IMR-90 (cell line): Measurements from ENCODE around the gene UMODL1. TPM values are rescaled to one million over a fixed set of nuclear protein-coding genes. Genes with fewer than 3 reads are reported as not detected.
A peak's percentile ranks its signal among the peaks of the same experiment; 100 is the strongest.

Experiments
- ATAC-seq: fragments of 200-7000 bp; cut with Tn5 transposase; 2 replicates; pipeline ENCODE4 v1.9.1; 2020; ENCODE audit warnings: low read depth, mild to moderate bottlenecking, moderate library complexity
- BruUV-seq: library from RNA; stranded (reverse); fragments of 400-500 nt; replicated peaks from 2 replicates; lab custom pipeline; 2021; lab: Mats Ljungman, UMichigan
- CTCF ChIA-PET: fragments of 300-600 bp; formaldehyde crosslinking; extraction: SDS; loops from one replicate; lab custom pipeline; 2021; ENCODE audit warnings: antibody characterized with exemption; lab: Yijun Ruan, JAX
- POLR2A ChIA-PET: fragments of 300-600 bp; sonication (Branson Sonifier 250); formaldehyde crosslinking; loops from one replicate; lab custom pipeline; 2022; ENCODE audit warnings: antibody characterized with exemption; ENCODE audit not compliant: unreplicated experiment; lab: Charles Lee
- DNase-seq: peaks from one replicate; pipeline ENCODE4 v3.0.0; 2013
- H2AFZ ChIP-seq: replicated peaks from 2 replicates; pipeline ENCODE3; 2013; ENCODE audit warnings: low read length, mild to moderate bottlenecking; ENCODE audit not compliant: poor library complexity
- H2AK5ac ChIP-seq: 2 replicates; pipeline ENCODE4 v1.6.1; 2013; ENCODE audit warnings: low read depth, low read length, inconsistent platforms
- H2AK9ac ChIP-seq: replicated peaks from 2 replicates; pipeline ENCODE3; 2013; ENCODE audit warnings: mild to moderate bottlenecking, low read depth, low read length, moderate library complexity; ENCODE audit not compliant: poor library complexity
- H2BK120ac ChIP-seq: 2 replicates; pipeline ENCODE4 v1.6.1; 2013; ENCODE audit warnings: low read depth, low read length, inconsistent platforms
- H2BK15ac ChIP-seq: 3 replicates; pipeline ENCODE4 v1.6.1; 2013; ENCODE audit warnings: low read depth, low read length, inconsistent platforms
- H2BK20ac ChIP-seq: 2 replicates; pipeline ENCODE4 v1.6.1; 2013; ENCODE audit warnings: low read depth, mild to moderate bottlenecking, inconsistent platforms, low read length, moderate library complexity
- H2BK5ac ChIP-seq: 2 replicates; pipeline ENCODE4 v1.6.1; 2013; ENCODE audit warnings: mild to moderate bottlenecking, low read depth, low read length, inconsistent platforms; ENCODE audit not compliant: poor library complexity, severe bottlenecking
- H3K14ac ChIP-seq: replicated peaks from 2 replicates; pipeline ENCODE4 v1.6.1; 2013; ENCODE audit warnings: low read depth, low read length, inconsistent platforms
- H3K18ac ChIP-seq: 2 replicates; pipeline ENCODE4 v1.6.1; 2013; ENCODE audit warnings: low read depth, low read length, control low read depth
- H3K23ac ChIP-seq: 2 replicates; pipeline ENCODE4 v1.6.1; 2013; ENCODE audit warnings: low read depth, low read length, inconsistent platforms
- H3K27ac ChIP-seq: 2 replicates; pipeline ENCODE4 v1.5.1; 2013; ENCODE audit warnings: mild to moderate bottlenecking, control low read depth, low read length; ENCODE audit not compliant: insufficient read depth
- H3K27me3 ChIP-seq: 2 replicates; pipeline ENCODE4 v1.6.1; 2013; ENCODE audit warnings: low read length; ENCODE audit not compliant: control insufficient read depth, insufficient read depth
- H3K36me3 ChIP-seq: 2 replicates; pipeline ENCODE4 v1.6.1; 2013; ENCODE audit warnings: low read length, mixed read lengths; ENCODE audit not compliant: control insufficient read depth, insufficient read depth
- H3K4ac ChIP-seq: 2 replicates; pipeline ENCODE4 v1.6.1; 2013; ENCODE audit warnings: low read depth, low read length, inconsistent platforms
- H3K4me1 ChIP-seq: 2 replicates; pipeline ENCODE4 v1.6.1; 2013; ENCODE audit warnings: low read length, mixed read lengths; ENCODE audit not compliant: control insufficient read depth, insufficient read depth
- H3K4me2 ChIP-seq: 2 replicates; pipeline ENCODE4 v1.6.1; 2013; ENCODE audit warnings: low read depth, mild to moderate bottlenecking, control low read depth, low read length, moderate library complexity
- H3K4me3 ChIP-seq: 2 replicates; pipeline ENCODE4 v1.5.1; 2013; ENCODE audit warnings: low read depth, mild to moderate bottlenecking, control low read depth, low read length, moderate library complexity; ENCODE audit not compliant: insufficient read depth
- H3K56ac ChIP-seq: 2 replicates; pipeline ENCODE4 v1.6.1; 2013; ENCODE audit warnings: low read length, inconsistent platforms; ENCODE audit not compliant: insufficient read depth; ENCODE audit errors: extremely low read depth
- H3K79me1 ChIP-seq, 2 experiments: 2 replicates each; pipeline ENCODE4 v1.6.1; 2013; ENCODE audit warnings: low read length in 2 of 2, inconsistent platforms in 1 of 2, low read depth in 1 of 2
- H3K9ac ChIP-seq: 2 replicates; pipeline ENCODE4 v1.6.1; 2013; ENCODE audit warnings: low read depth, low read length, control low read depth
- H3K9me1 ChIP-seq: 2 replicates; pipeline ENCODE4 v1.6.1; 2013; ENCODE audit warnings: low read length, inconsistent platforms; ENCODE audit not compliant: insufficient read depth
- H3K9me3 ChIP-seq: 2 replicates; pipeline ENCODE4 v1.6.1; 2013; ENCODE audit warnings: low read length; ENCODE audit not compliant: control insufficient read depth, insufficient read depth
- H4K20me1 ChIP-seq: 2 replicates; pipeline ENCODE4 v1.6.1; 2013; ENCODE audit warnings: low read length, inconsistent platforms; ENCODE audit not compliant: insufficient read depth
- H4K5ac ChIP-seq: 2 replicates; pipeline ENCODE4 v1.6.1; 2013; ENCODE audit warnings: mild to moderate bottlenecking, low read depth, low read length, control low read depth
- H4K8ac ChIP-seq, 2 experiments: 2 replicates each; pipeline ENCODE4 v1.6.1; 2013; ENCODE audit warnings: low read depth in 2 of 2, low read length in 2 of 2, control low read depth in 1 of 2, inconsistent platforms in 1 of 2
- H4K91ac ChIP-seq: 2 replicates; pipeline ENCODE4 v1.6.1; 2013; ENCODE audit warnings: low read depth, low read length, inconsistent platforms; ENCODE audit not compliant: insufficient read depth
- CEBPB ChIP-seq: IDR thresholded peaks from 2 replicates; pipeline ENCODE4 v1.6.1; 2012; ENCODE audit warnings: low read depth, low read length, improper control_type of control experiment
- CHD1 ChIP-seq: IDR thresholded peaks from 2 replicates; pipeline ENCODE4 v1.6.1; 2012; ENCODE audit warnings: low read depth, low read length, improper control_type of control experiment
- FOS ChIP-seq: fragments of 150-350 bp; IDR thresholded peaks from 2 replicates; pipeline ENCODE4 v1.6.1; 2016; ENCODE audit warnings: low read depth, low read length
- MAFK ChIP-seq: IDR thresholded peaks from 2 replicates; pipeline ENCODE4 v1.6.1; 2012; ENCODE audit warnings: low read depth, low read length, improper control_type of control experiment
- MAZ ChIP-seq: IDR thresholded peaks from 2 replicates; pipeline ENCODE4 v1.6.1; 2012; ENCODE audit warnings: low read depth, mild to moderate bottlenecking, low read length, improper control_type of control experiment, moderate library complexity, borderline replicate concordance
- MXI1 ChIP-seq: IDR thresholded peaks from 2 replicates; pipeline ENCODE4 v1.6.1; 2012; ENCODE audit warnings: low read depth, mild to moderate bottlenecking, low read length, moderate library complexity, borderline replicate concordance
- RAD21 ChIP-seq: IDR thresholded peaks from 2 replicates; pipeline ENCODE4 v1.6.1; 2012; ENCODE audit warnings: low read length, improper control_type of control experiment
- RCOR1 ChIP-seq: IDR thresholded peaks from 2 replicates; pipeline ENCODE4 v1.6.1; 2012; ENCODE audit warnings: mild to moderate bottlenecking, low read length, improper control_type of control experiment; ENCODE audit not compliant: insufficient replicate concordance
- RFX5 ChIP-seq: IDR thresholded peaks from 2 replicates; pipeline ENCODE4 v1.8.0; 2012; ENCODE audit warnings: low read depth, mild to moderate bottlenecking, low read length, moderate library complexity
- SMC3 ChIP-seq: fragments of 150-350 bp; IDR thresholded peaks from 2 replicates; pipeline ENCODE4 v1.6.1; 2016; ENCODE audit warnings: low read depth, mild to moderate bottlenecking, antibody characterized with exemption, low read length, moderate library complexity
- WGBS, 2 experiments: methylation state at CpG; one replicate each; pipeline versions ENCODE4 v1.1.5 to v1.1.7; 2013; ENCODE audit warnings: missing lambda C conversion rate in 2 of 2; ENCODE audit not compliant: insufficient read length in 1 of 2; ENCODE audit errors: extremely low coverage in 2 of 2; 5-methylcytosine and 5-hydroxymethylcytosine counted together
- dilution Hi-C: fragments of 300-500 bp; cut with HindIII; formaldehyde crosslinking; loops from one replicate; pipeline ENCODE4 v1.14.3; 2018; ENCODE audit warnings: low sequenced_read_pairs; ENCODE audit not compliant: unreplicated experiment
- in situ Hi-C: fragments of 300-500 bp; cut with MboI; formaldehyde crosslinking; loops from 3 replicates; pipeline ENCODE4 v1.14.3; 2019; ENCODE audit warnings: low sequenced_read_pairs, inconsistent platforms, mixed read lengths
- intact Hi-C: fragments of 100-400 bp; cut with micrococcal nuclease; formaldehyde crosslinking; loops from 2 replicates; pipeline ENCODE4 v1.10.0; 2022
- polyA plus RNA-seq, 3 experiments: library from polyadenylated mRNA; depleted of rRNA; stranded (reverse); fragments of >200 nt; gene quantifications; 2 replicates each; pipeline ENCODE4 v1.2.3, GENCODE V29; 2012; ENCODE audit warnings: low replicate concordance in 1 of 3
- total RNA-seq: library from RNA; depleted of rRNA; stranded (reverse); fragments of >200 nt; gene quantifications from 2 replicates; pipeline ENCODE4 v1.2.3, GENCODE V29; 2012
- TF ChIP-seq, protein P1 (sequence below): fragments of 150-350 bp; IDR thresholded peaks from 2 replicates; pipeline ENCODE4 v1.6.1; 2017; ENCODE audit warnings: mild to moderate bottlenecking, antibody characterized with exemption, low read length, low read depth
- TF ChIP-seq, protein P2 (sequence below): fragments of 150-350 bp; IDR thresholded peaks from 2 replicates; pipeline ENCODE4 v1.6.1; 2016; ENCODE audit warnings: low read depth, mild to moderate bottlenecking, low read length, moderate library complexity, borderline replicate concordance
- TF ChIP-seq, protein P3 (sequence below): conservative IDR thresholded peaks from 2 replicates; pipeline ENCODE4 v1.5.1; 2012; ENCODE audit warnings: mild to moderate bottlenecking, low read depth, low read length, improper control_type of control experiment

UMODL1 gene
- total and polyA plus RNA-seq, 2 of the 4 experiments (the other 2 are of a cell fraction): 0.02 TPM; not detected in 1

DNA sequence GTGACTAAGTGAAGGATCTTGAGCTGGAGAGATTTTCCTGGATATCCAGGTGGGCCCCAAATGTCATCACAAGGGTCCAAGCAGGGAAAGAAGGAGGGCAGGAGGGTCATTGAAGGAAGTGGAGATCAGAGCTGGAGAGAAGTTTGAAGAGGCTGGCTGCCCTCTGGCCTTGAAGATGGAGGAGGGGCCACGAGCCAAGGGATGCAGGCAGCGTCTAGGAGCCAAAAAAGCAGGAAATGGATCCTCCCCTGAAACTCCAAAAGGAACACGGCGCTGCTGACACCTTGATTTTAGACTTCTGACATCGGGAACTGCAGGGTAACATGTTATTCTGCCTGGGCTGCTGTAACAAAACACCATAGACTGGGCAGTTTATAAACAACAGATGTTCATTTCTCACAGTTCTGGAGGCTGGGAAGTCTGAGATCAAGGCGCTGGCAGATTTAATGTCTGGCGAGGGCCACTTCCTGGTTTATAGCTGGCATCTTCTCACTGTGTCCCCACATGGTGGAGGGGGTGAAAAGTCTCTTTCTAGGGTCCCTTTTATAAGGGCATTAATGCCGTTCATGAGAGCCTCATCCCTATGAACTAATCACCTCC is 32.2 kb upstream of the UMODL1 start:
- no peak overlapping the region for H3K4me2 ChIP-seq
- ATAC-seq: no peak

More for the DNA sequence above, 32.2 kb upstream of the UMODL1 start:
- peak overlapping the region; percentile 96 for H4K5ac ChIP-seq
- no peaks in the 10 kb centered on the region; the same call in 1 of the 2 replicates for H3K9me3 ChIP-seq
- peak overlapping the region; percentile 100 for H4K91ac ChIP-seq
- H2BK20ac ChIP-seq: peak overlapping the region; percentile 100
- H3K27ac ChIP-seq: peak overlapping the region; percentile 96
- in situ Hi-C loops: no loop called here
- peaks cover 26% of the 10 kb centered on the region for H3K4me1 ChIP-seq
- no peaks in the 10 kb centered on the region for H4K20me1 ChIP-seq
- ChIA-PET CTCF (interaction anchor here (1.3 to 1.5 kb wide), 2 partner anchors 33 to 65 kb away, joined by 3 read pairs; no protein-coding TSS in a partner anchor), POLR2A (no interaction called here)
- no TSS peak for BruUV-seq
- peak overlapping the region; percentile 100 for H2BK120ac ChIP-seq
- H3K9ac ChIP-seq: peak overlapping the region; percentile 62; the same call in 1 of the 2 replicates
- H3K4ac ChIP-seq: peak overlapping the region; percentile 100
- peak overlapping the region; percentile 97 for H2AK9ac ChIP-seq
- H3K27me3 ChIP-seq: no peaks in the 10 kb centered on the region
- peaks cover 17% of the 10 kb centered on the region for H3K9me1 ChIP-seq
- H3K36me3 ChIP-seq: no peaks in the 10 kb centered on the region
- peak overlapping the region; percentile 99 for H3K14ac ChIP-seq
- H3K23ac ChIP-seq: peak overlapping the region; percentile 100
- no peak for TF ChIP-seq MXI1
- TF ChIP-seq FOS: no peak
- no peak for TF ChIP-seq MAFK
- no peak; the same call in 1 of the 2 replicates for TF ChIP-seq CHD1
- TF ChIP-seq MAZ: no peak
- no peak for TF ChIP-seq RFX5
- TF ChIP-seq CEBPB: no peak
- TF ChIP-seq RAD21: no peak
- no peak for TF ChIP-seq SMC3
- TF ChIP-seq, protein P1, sequence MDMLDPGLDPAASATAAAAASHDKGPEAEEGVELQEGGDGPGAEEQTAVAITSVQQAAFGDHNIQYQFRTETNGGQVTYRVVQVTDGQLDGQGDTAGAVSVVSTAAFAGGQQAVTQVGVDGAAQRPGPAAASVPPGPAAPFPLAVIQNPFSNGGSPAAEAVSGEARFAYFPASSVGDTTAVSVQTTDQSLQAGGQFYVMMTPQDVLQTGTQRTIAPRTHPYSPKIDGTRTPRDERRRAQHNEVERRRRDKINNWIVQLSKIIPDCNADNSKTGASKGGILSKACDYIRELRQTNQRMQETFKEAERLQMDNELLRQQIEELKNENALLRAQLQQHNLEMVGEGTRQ: no peak
- no peak for TF ChIP-seq RCOR1
- TF ChIP-seq, protein P2, sequence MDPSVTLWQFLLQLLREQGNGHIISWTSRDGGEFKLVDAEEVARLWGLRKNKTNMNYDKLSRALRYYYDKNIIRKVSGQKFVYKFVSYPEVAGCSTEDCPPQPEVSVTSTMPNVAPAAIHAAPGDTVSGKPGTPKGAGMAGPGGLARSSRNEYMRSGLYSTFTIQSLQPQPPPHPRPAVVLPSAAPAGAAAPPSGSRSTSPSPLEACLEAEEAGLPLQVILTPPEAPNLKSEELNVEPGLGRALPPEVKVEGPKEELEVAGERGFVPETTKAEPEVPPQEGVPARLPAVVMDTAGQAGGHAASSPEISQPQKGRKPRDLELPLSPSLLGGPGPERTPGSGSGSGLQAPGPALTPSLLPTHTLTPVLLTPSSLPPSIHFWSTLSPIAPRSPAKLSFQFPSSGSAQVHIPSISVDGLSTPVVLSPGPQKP: no peak
- TF ChIP-seq, protein P3, sequence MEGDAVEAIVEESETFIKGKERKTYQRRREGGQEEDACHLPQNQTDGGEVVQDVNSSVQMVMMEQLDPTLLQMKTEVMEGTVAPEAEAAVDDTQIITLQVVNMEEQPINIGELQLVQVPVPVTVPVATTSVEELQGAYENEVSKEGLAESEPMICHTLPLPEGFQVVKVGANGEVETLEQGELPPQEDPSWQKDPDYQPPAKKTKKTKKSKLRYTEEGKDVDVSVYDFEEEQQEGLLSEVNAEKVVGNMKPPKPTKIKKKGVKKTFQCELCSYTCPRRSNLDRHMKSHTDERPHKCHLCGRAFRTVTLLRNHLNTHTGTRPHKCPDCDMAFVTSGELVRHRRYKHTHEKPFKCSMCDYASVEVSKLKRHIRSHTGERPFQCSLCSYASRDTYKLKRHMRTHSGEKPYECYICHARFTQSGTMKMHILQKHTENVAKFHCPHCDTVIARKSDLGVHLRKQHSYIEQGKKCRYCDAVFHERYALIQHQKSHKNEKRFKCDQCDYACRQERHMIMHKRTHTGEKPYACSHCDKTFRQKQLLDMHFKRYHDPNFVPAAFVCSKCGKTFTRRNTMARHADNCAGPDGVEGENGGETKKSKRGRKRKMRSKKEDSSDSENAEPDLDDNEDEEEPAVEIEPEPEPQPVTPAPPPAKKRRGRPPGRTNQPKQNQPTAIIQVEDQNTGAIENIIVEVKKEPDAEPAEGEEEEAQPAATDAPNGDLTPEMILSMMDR: no peak
- peak overlapping the region; percentile 98 for H2AK5ac ChIP-seq
- peak overlapping the region; percentile 97 to 99 for H4K8ac ChIP-seq
- peak; percentile 87 for DNase-seq
- H3K4me3 ChIP-seq: no peak overlapping the region
- WGBS, 2 experiments: no CpG with 5 or more reads among the region's 8 CpGs
- peak overlapping the region; percentile 95 for H3K18ac ChIP-seq
- H2BK5ac ChIP-seq: peak overlapping the region; percentile 99
- peak overlapping the region; percentile 74 for H2AFZ ChIP-seq
- peak overlapping the region; percentile 99 for H3K56ac ChIP-seq
- peaks cover 0 to 3% of the 10 kb centered on the region in 2 experiments; a peak in 1 of 4 replicates for H3K79me1 ChIP-seq
- dilution Hi-C loops: no loop called here
- H2BK15ac ChIP-seq: peak overlapping the region; percentile 98
- intact Hi-C loops: loop anchor here (2.0 kb wide), 1 partner anchor 14 kb away; no protein-coding TSS in a partner anchor
